Body of pancreas (tissue), 4 donors: ENCODE results near the gene EPHB2.

Experiments used
- CTCF ChIP-seq, 7 experiments: fragments of 450-650 bp in 4 of 7; fragments of 200-600 bp in 3 of 7; sonication (generic) in 3 of 7; IDR thresholded peaks; one replicate each; pipeline ENCODE4 v1.5.1; 2016 to 2019; ENCODE audit warnings: antibody characterized with exemption in 7 of 7
- POLR2A ChIP-seq, 3 donors: fragments of 450-650 bp; IDR thresholded peaks; one replicate each; pipeline ENCODE4 v1.6.1; 2016; ENCODE audit warnings: antibody characterized with exemption in 3 of 3, mild to moderate bottlenecking in 2 of 3

- TF ChIP-seq CTCF (IDR thresholded peaks at IDR 0.05) (no peak), POLR2A (IDR thresholded peaks at IDR 0.05) (no peak)
Observed at GRCh38 chr1:22727873-22728272, 17.2 kb downstream of the EPHB2 start.
